Activated CD8-positive, alpha-beta memory T cell treated with anti-CD3 and anti-CD28 coated beads, Interleukin-2, amount 50 U/mL, for 4 hours (primary cell): Measurements from ENCODE around the gene ZNF107.
"Not testable (repeated sequence)": the region's sequence is repeated elsewhere in the genome, so short reads cannot be mapped to it uniquely, and the experiment has no call there.

Experiments used
- DNase-seq: peaks from one replicate; pipeline ENCODE4 v3.0.0-alpha.2; 2020

Gene ZNF107

GRCh38 chr7:64651203-64651602, 14.7 kb upstream of the ZNF107 start:
- DNase-seq, result no peak

- no peak for DNase-seq
Measured at GRCh38 chr7:64651632-64652165, 14.2 kb upstream of the ZNF107 start.

- no peak for DNase-seq
Measured at GRCh38 chr7:64653721-64654401, 12.1 kb upstream of the ZNF107 start.

GRCh38 chr7:64654796-64655548, 11.0 kb upstream of the ZNF107 start:
- no peak for DNase-seq

GRCh38 chr7:64655811-64656210, 10.1 kb upstream of the ZNF107 start:
- no peak for DNase-seq

GRCh38 chr7:64656489-64656888, 9.4 kb upstream of the ZNF107 start:
- DNase-seq, result no peak

- DNase-seq, result not testable (repeated sequence)
Measured at GRCh38 chr7:64662091-64662490, 3.8 kb upstream of the ZNF107 start.

GRCh38 chr7:64666663-64667050, 724 bp downstream of the ZNF107 start:
- no peak for DNase-seq

GRCh38 chr7:64667311-64667710, 1.4 kb downstream of the ZNF107 start:
- no peak for DNase-seq

GRCh38 chr7:64672414-64672813, 6.5 kb downstream of the ZNF107 start:
- no peak for DNase-seq

- DNase-seq, result no peak
Measured at GRCh38 chr7:64685091-64685490, 19.2 kb downstream of the ZNF107 start.

GRCh38 chr7:64685741-64686140, 19.8 kb downstream of the ZNF107 start:
- no peak for DNase-seq

GRCh38 chr7:64686493-64687184, 20.7 kb downstream of the ZNF107 start:
- no peak for DNase-seq

- DNase-seq, result no peak
Measured at GRCh38 chr7:64687249-64687648, 21.3 kb downstream of the ZNF107 start.

GRCh38 chr7:64688988-64689387, 23.1 kb downstream of the ZNF107 start:
- DNase-seq, result no peak

- DNase-seq, result no peak
Measured at GRCh38 chr7:64691831-64692230, 25.9 kb downstream of the ZNF107 start.

GRCh38 chr7:64697863-64698262, 31.9 kb downstream of the ZNF107 start:
- DNase-seq, result not testable (repeated sequence)

- no peak for DNase-seq
Measured at GRCh38 chr7:64706625-64707292, 40.8 kb downstream of the ZNF107 start.

- not testable (repeated sequence) for DNase-seq
Measured at GRCh38 chr7:64717896-64718295, 52.0 kb downstream of the ZNF107 start.

GRCh38 chr7:64729089-64729848, 63.3 kb downstream of the ZNF107 start:
- DNase-seq, result no peak

- no peak for DNase-seq
Measured at GRCh38 chr7:64733550-64734240, 67.8 kb downstream of the ZNF107 start.

- DNase-seq, result no peak
Measured at GRCh38 chr7:64736575-64736974, 70.6 kb downstream of the ZNF107 start.
